IMR-90 (cell line): ENCODE data around the gene MRPL43. TPM values are rescaled to one million over a fixed set of nuclear protein-coding genes. Genes with fewer than 3 reads are reported as not detected.

Experiments
- ATAC-seq: fragments of 200-7000 bp; cut with Tn5 transposase; 2 replicates; pipeline ENCODE4 v1.9.1; 2020; ENCODE audit warnings: low read depth, mild to moderate bottlenecking, moderate library complexity
- BruUV-seq: library from RNA; stranded (reverse); fragments of 400-500 nt; replicated peaks from 2 replicates; lab custom pipeline; 2021; lab: Mats Ljungman, UMichigan
- CTCF ChIA-PET: fragments of 300-600 bp; formaldehyde crosslinking; extraction: SDS; loops from one replicate; lab custom pipeline; 2021; ENCODE audit warnings: antibody characterized with exemption; lab: Yijun Ruan, JAX
- POLR2A ChIA-PET: fragments of 300-600 bp; sonication (Branson Sonifier 250); formaldehyde crosslinking; loops from one replicate; lab custom pipeline; 2022; ENCODE audit warnings: antibody characterized with exemption; ENCODE audit not compliant: unreplicated experiment; lab: Charles Lee
- DNase-seq: peaks from one replicate; pipeline ENCODE4 v3.0.0; 2013
- H2AFZ ChIP-seq: replicated peaks from 2 replicates; pipeline ENCODE3; 2013; ENCODE audit warnings: low read length, mild to moderate bottlenecking; ENCODE audit not compliant: poor library complexity
- H2AK5ac ChIP-seq: 2 replicates; pipeline ENCODE4 v1.6.1; 2013; ENCODE audit warnings: low read depth, low read length, inconsistent platforms
- H2AK9ac ChIP-seq: replicated peaks from 2 replicates; pipeline ENCODE3; 2013; ENCODE audit warnings: mild to moderate bottlenecking, low read depth, low read length, moderate library complexity; ENCODE audit not compliant: poor library complexity
- H2BK120ac ChIP-seq: 2 replicates; pipeline ENCODE4 v1.6.1; 2013; ENCODE audit warnings: low read depth, low read length, inconsistent platforms
- H2BK15ac ChIP-seq: 3 replicates; pipeline ENCODE4 v1.6.1; 2013; ENCODE audit warnings: low read depth, low read length, inconsistent platforms
- H2BK20ac ChIP-seq: 2 replicates; pipeline ENCODE4 v1.6.1; 2013; ENCODE audit warnings: low read depth, mild to moderate bottlenecking, inconsistent platforms, low read length, moderate library complexity
- H2BK5ac ChIP-seq: 2 replicates; pipeline ENCODE4 v1.6.1; 2013; ENCODE audit warnings: mild to moderate bottlenecking, low read depth, low read length, inconsistent platforms; ENCODE audit not compliant: poor library complexity, severe bottlenecking
- H3K14ac ChIP-seq: replicated peaks from 2 replicates; pipeline ENCODE4 v1.6.1; 2013; ENCODE audit warnings: low read depth, low read length, inconsistent platforms
- H3K18ac ChIP-seq: 2 replicates; pipeline ENCODE4 v1.6.1; 2013; ENCODE audit warnings: low read depth, low read length, control low read depth
- H3K23ac ChIP-seq: 2 replicates; pipeline ENCODE4 v1.6.1; 2013; ENCODE audit warnings: low read depth, low read length, inconsistent platforms
- H3K27ac ChIP-seq: 2 replicates; pipeline ENCODE4 v1.5.1; 2013; ENCODE audit warnings: mild to moderate bottlenecking, control low read depth, low read length; ENCODE audit not compliant: insufficient read depth
- H3K27me3 ChIP-seq: 2 replicates; pipeline ENCODE4 v1.6.1; 2013; ENCODE audit warnings: low read length; ENCODE audit not compliant: control insufficient read depth, insufficient read depth
- H3K36me3 ChIP-seq: 2 replicates; pipeline ENCODE4 v1.6.1; 2013; ENCODE audit warnings: low read length, mixed read lengths; ENCODE audit not compliant: control insufficient read depth, insufficient read depth
- H3K4ac ChIP-seq: 2 replicates; pipeline ENCODE4 v1.6.1; 2013; ENCODE audit warnings: low read depth, low read length, inconsistent platforms
- H3K4me1 ChIP-seq: 2 replicates; pipeline ENCODE4 v1.6.1; 2013; ENCODE audit warnings: low read length, mixed read lengths; ENCODE audit not compliant: control insufficient read depth, insufficient read depth
- H3K4me2 ChIP-seq: 2 replicates; pipeline ENCODE4 v1.6.1; 2013; ENCODE audit warnings: low read depth, mild to moderate bottlenecking, control low read depth, low read length, moderate library complexity
- H3K4me3 ChIP-seq: 2 replicates; pipeline ENCODE4 v1.5.1; 2013; ENCODE audit warnings: low read depth, mild to moderate bottlenecking, control low read depth, low read length, moderate library complexity; ENCODE audit not compliant: insufficient read depth
- H3K56ac ChIP-seq: 2 replicates; pipeline ENCODE4 v1.6.1; 2013; ENCODE audit warnings: low read length, inconsistent platforms; ENCODE audit not compliant: insufficient read depth; ENCODE audit errors: extremely low read depth
- H3K79me1 ChIP-seq, 2 experiments: 2 replicates each; pipeline ENCODE4 v1.6.1; 2013; ENCODE audit warnings: low read length in 2 of 2, inconsistent platforms in 1 of 2, low read depth in 1 of 2
- H3K9ac ChIP-seq: 2 replicates; pipeline ENCODE4 v1.6.1; 2013; ENCODE audit warnings: low read depth, low read length, control low read depth
- H3K9me1 ChIP-seq: 2 replicates; pipeline ENCODE4 v1.6.1; 2013; ENCODE audit warnings: low read length, inconsistent platforms; ENCODE audit not compliant: insufficient read depth
- H3K9me3 ChIP-seq: 2 replicates; pipeline ENCODE4 v1.6.1; 2013; ENCODE audit warnings: low read length; ENCODE audit not compliant: control insufficient read depth, insufficient read depth
- H4K20me1 ChIP-seq: 2 replicates; pipeline ENCODE4 v1.6.1; 2013; ENCODE audit warnings: low read length, inconsistent platforms; ENCODE audit not compliant: insufficient read depth
- H4K5ac ChIP-seq: 2 replicates; pipeline ENCODE4 v1.6.1; 2013; ENCODE audit warnings: mild to moderate bottlenecking, low read depth, low read length, control low read depth
- H4K8ac ChIP-seq, 2 experiments: 2 replicates each; pipeline ENCODE4 v1.6.1; 2013; ENCODE audit warnings: low read depth in 2 of 2, low read length in 2 of 2, control low read depth in 1 of 2, inconsistent platforms in 1 of 2
- H4K91ac ChIP-seq: 2 replicates; pipeline ENCODE4 v1.6.1; 2013; ENCODE audit warnings: low read depth, low read length, inconsistent platforms; ENCODE audit not compliant: insufficient read depth
- BHLHE40 ChIP-seq: fragments of 150-350 bp; IDR thresholded peaks from 2 replicates; pipeline ENCODE4 v1.6.1; 2016; ENCODE audit warnings: mild to moderate bottlenecking, low read depth, low read length
- CEBPB ChIP-seq: IDR thresholded peaks from 2 replicates; pipeline ENCODE4 v1.6.1; 2012; ENCODE audit warnings: low read depth, low read length, improper control_type of control experiment
- CHD1 ChIP-seq: IDR thresholded peaks from 2 replicates; pipeline ENCODE4 v1.6.1; 2012; ENCODE audit warnings: low read depth, low read length, improper control_type of control experiment
- FOS ChIP-seq: fragments of 150-350 bp; IDR thresholded peaks from 2 replicates; pipeline ENCODE4 v1.6.1; 2016; ENCODE audit warnings: low read depth, low read length
- MAFK ChIP-seq: IDR thresholded peaks from 2 replicates; pipeline ENCODE4 v1.6.1; 2012; ENCODE audit warnings: low read depth, low read length, improper control_type of control experiment
- MAZ ChIP-seq: IDR thresholded peaks from 2 replicates; pipeline ENCODE4 v1.6.1; 2012; ENCODE audit warnings: low read depth, mild to moderate bottlenecking, low read length, improper control_type of control experiment, moderate library complexity, borderline replicate concordance
- MXI1 ChIP-seq: IDR thresholded peaks from 2 replicates; pipeline ENCODE4 v1.6.1; 2012; ENCODE audit warnings: low read depth, mild to moderate bottlenecking, low read length, moderate library complexity, borderline replicate concordance
- NFE2L2 ChIP-seq: fragments of 150-350 bp; IDR thresholded peaks from 2 replicates; pipeline ENCODE4 v1.6.1; 2016; ENCODE audit warnings: low read depth, mild to moderate bottlenecking, low read length
- POLR2A ChIP-seq: IDR thresholded peaks from 2 replicates; pipeline ENCODE4 v1.6.1; 2012; ENCODE audit warnings: mild to moderate bottlenecking, low read depth, low read length
- RAD21 ChIP-seq: IDR thresholded peaks from 2 replicates; pipeline ENCODE4 v1.6.1; 2012; ENCODE audit warnings: low read length, improper control_type of control experiment
- RCOR1 ChIP-seq: IDR thresholded peaks from 2 replicates; pipeline ENCODE4 v1.6.1; 2012; ENCODE audit warnings: mild to moderate bottlenecking, low read length, improper control_type of control experiment; ENCODE audit not compliant: insufficient replicate concordance
- RFX5 ChIP-seq: IDR thresholded peaks from 2 replicates; pipeline ENCODE4 v1.8.0; 2012; ENCODE audit warnings: low read depth, mild to moderate bottlenecking, low read length, moderate library complexity
- SMC3 ChIP-seq: fragments of 150-350 bp; IDR thresholded peaks from 2 replicates; pipeline ENCODE4 v1.6.1; 2016; ENCODE audit warnings: low read depth, mild to moderate bottlenecking, antibody characterized with exemption, low read length, moderate library complexity
- WGBS, 2 experiments: methylation state at CpG; one replicate each; pipeline versions ENCODE4 v1.1.5 to v1.1.7; 2013; ENCODE audit warnings: missing lambda C conversion rate in 2 of 2; ENCODE audit not compliant: insufficient read length in 1 of 2; ENCODE audit errors: extremely low coverage in 2 of 2; 5-methylcytosine and 5-hydroxymethylcytosine counted together
- dilution Hi-C: fragments of 300-500 bp; cut with HindIII; formaldehyde crosslinking; loops from one replicate; pipeline ENCODE4 v1.14.3; 2018; ENCODE audit warnings: low sequenced_read_pairs; ENCODE audit not compliant: unreplicated experiment
- in situ Hi-C: fragments of 300-500 bp; cut with MboI; formaldehyde crosslinking; loops from 3 replicates; pipeline ENCODE4 v1.14.3; 2019; ENCODE audit warnings: low sequenced_read_pairs, inconsistent platforms, mixed read lengths
- intact Hi-C: fragments of 100-400 bp; cut with micrococcal nuclease; formaldehyde crosslinking; loops from 2 replicates; pipeline ENCODE4 v1.10.0; 2022
- polyA plus RNA-seq, 3 experiments: library from polyadenylated mRNA; depleted of rRNA; stranded (reverse); fragments of >200 nt; gene quantifications; 2 replicates each; pipeline ENCODE4 v1.2.3, GENCODE V29; 2012; ENCODE audit warnings: low replicate concordance in 1 of 3
- total RNA-seq: library from RNA; depleted of rRNA; stranded (reverse); fragments of >200 nt; gene quantifications from 2 replicates; pipeline ENCODE4 v1.2.3, GENCODE V29; 2012
- TF ChIP-seq, protein P1 (sequence below): conservative IDR thresholded peaks from 2 replicates; pipeline ENCODE4 v1.5.1; 2012; ENCODE audit warnings: mild to moderate bottlenecking, low read depth, low read length, improper control_type of control experiment
- TF ChIP-seq, protein P2 (sequence below): fragments of 150-350 bp; IDR thresholded peaks from 2 replicates; pipeline ENCODE4 v1.6.1; 2016; ENCODE audit warnings: low read depth, mild to moderate bottlenecking, low read length, moderate library complexity, borderline replicate concordance
- TF ChIP-seq, protein P3 (sequence below): fragments of 150-350 bp; IDR thresholded peaks from 2 replicates; pipeline ENCODE4 v1.6.1; 2017; ENCODE audit warnings: mild to moderate bottlenecking, antibody characterized with exemption, low read length, low read depth

The MRPL43 gene
- total and polyA plus RNA-seq, 2 of the 4 experiments (the other 2 are of a cell fraction) = 61.3 to 142 TPM

DNA sequence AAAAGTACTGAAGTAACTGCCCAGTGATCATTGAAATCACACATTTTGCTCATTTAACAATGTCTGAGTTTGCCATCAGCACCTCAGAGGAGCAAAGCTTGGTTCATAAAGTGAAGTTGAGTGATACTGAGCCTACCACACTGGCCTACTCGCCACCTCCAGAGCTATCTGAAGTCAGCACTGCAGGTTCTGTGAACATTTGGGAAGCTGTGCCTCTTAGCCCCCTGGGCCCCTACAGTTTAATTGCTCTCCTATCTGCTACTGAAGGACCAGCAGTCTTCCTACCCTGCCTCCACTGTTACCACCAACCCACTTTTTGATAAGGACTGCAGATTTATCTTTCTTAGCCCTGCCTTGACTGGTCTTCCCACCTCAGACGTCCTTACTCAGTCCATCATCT is 20.0 kb downstream of the MRPL43 start:
- no peak overlapping the region for H2AK5ac ChIP-seq
- TF ChIP-seq MAZ (no peak), RCOR1 (no peak), BHLHE40 (no peak), NFE2L2 (no peak), POLR2A (no peak), CHD1 (no peak), SMC3 (no peak), RFX5 (no peak), MAFK (no peak), MXI1 (no peak), CEBPB (no peak), FOS (no peak), RAD21 (no peak)
- TF ChIP-seq, protein P1, sequence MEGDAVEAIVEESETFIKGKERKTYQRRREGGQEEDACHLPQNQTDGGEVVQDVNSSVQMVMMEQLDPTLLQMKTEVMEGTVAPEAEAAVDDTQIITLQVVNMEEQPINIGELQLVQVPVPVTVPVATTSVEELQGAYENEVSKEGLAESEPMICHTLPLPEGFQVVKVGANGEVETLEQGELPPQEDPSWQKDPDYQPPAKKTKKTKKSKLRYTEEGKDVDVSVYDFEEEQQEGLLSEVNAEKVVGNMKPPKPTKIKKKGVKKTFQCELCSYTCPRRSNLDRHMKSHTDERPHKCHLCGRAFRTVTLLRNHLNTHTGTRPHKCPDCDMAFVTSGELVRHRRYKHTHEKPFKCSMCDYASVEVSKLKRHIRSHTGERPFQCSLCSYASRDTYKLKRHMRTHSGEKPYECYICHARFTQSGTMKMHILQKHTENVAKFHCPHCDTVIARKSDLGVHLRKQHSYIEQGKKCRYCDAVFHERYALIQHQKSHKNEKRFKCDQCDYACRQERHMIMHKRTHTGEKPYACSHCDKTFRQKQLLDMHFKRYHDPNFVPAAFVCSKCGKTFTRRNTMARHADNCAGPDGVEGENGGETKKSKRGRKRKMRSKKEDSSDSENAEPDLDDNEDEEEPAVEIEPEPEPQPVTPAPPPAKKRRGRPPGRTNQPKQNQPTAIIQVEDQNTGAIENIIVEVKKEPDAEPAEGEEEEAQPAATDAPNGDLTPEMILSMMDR = no peak
- TF ChIP-seq, protein P2, sequence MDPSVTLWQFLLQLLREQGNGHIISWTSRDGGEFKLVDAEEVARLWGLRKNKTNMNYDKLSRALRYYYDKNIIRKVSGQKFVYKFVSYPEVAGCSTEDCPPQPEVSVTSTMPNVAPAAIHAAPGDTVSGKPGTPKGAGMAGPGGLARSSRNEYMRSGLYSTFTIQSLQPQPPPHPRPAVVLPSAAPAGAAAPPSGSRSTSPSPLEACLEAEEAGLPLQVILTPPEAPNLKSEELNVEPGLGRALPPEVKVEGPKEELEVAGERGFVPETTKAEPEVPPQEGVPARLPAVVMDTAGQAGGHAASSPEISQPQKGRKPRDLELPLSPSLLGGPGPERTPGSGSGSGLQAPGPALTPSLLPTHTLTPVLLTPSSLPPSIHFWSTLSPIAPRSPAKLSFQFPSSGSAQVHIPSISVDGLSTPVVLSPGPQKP = no peak
- TF ChIP-seq, protein P3, sequence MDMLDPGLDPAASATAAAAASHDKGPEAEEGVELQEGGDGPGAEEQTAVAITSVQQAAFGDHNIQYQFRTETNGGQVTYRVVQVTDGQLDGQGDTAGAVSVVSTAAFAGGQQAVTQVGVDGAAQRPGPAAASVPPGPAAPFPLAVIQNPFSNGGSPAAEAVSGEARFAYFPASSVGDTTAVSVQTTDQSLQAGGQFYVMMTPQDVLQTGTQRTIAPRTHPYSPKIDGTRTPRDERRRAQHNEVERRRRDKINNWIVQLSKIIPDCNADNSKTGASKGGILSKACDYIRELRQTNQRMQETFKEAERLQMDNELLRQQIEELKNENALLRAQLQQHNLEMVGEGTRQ = no peak
- H3K9me3 ChIP-seq = no peaks in the 10 kb centered on the region
- in situ Hi-C loops = no loop called here
- no peak overlapping the region for H3K23ac ChIP-seq
- no peak overlapping the region for H2AFZ ChIP-seq
- ChIA-PET POLR2A (no interaction called here), CTCF (interaction anchor here (1.3 kb wide), 1 partner anchor 47 kb away, joined by 5 read pairs; no protein-coding TSS in a partner anchor)
- no peak overlapping the region for H2BK20ac ChIP-seq
- no TSS peak for BruUV-seq
- no peak overlapping the region for H4K5ac ChIP-seq
- DNase-seq (no peak), ATAC-seq (no peak)
- no peak overlapping the region for H4K91ac ChIP-seq
- H3K14ac ChIP-seq = no peak overlapping the region
- H3K56ac ChIP-seq = no peak overlapping the region
- no peak overlapping the region for H3K18ac ChIP-seq
- no peak overlapping the region for H3K4ac ChIP-seq
- H3K4me2 ChIP-seq = no peak overlapping the region
- H4K20me1 ChIP-seq = no peaks in the 10 kb centered on the region
- H3K9me1 ChIP-seq = peaks cover 14% of the 10 kb centered on the region; the same call in 1 of the 2 replicates
- dilution Hi-C loops = no loop called here
- H2BK120ac ChIP-seq = no peak overlapping the region
- H4K8ac ChIP-seq = no peak overlapping the region
- no peak overlapping the region for H2BK15ac ChIP-seq
- H2AK9ac ChIP-seq = no peak overlapping the region
- no peaks in the 10 kb centered on the region for H3K27me3 ChIP-seq
- no peak overlapping the region for H2BK5ac ChIP-seq
- peaks cover 13% of the 10 kb centered on the region for H3K36me3 ChIP-seq
- no peak overlapping the region for H3K9ac ChIP-seq
- no peak overlapping the region for H3K27ac ChIP-seq
- intact Hi-C loops = no loop called here
- peaks cover 6% of the 10 kb centered on the region for H3K4me1 ChIP-seq
- 81% methylated on average over 2 of the region's 2 CpGs; no CpG with 5 or more reads in 1 of the 2 experiments for WGBS, 2 experiments
- H3K79me1 ChIP-seq = 0 out of 4 replicates have a peak, but pooled peaks cover 0 to 5% of the 10 kb centered on the region in 2 experiments
- H3K4me3 ChIP-seq = no peak overlapping the region
